HL-60 (cell line): ENCODE measurements around the gene BEND6.

Experiments used
- GABPA ChIP-seq: IDR thresholded peaks from 2 replicates; pipeline ENCODE4 v1.6.1; 2012; ENCODE audit warnings: low read depth
- POLR2AphosphoS5 ChIP-seq: IDR thresholded peaks from 2 replicates; pipeline ENCODE4 v1.6.1; 2012; ENCODE audit warnings: low read depth
- SPI1 ChIP-seq: IDR thresholded peaks from 2 replicates; pipeline ENCODE4 v1.6.1; 2012; ENCODE audit warnings: low read depth, mild to moderate bottlenecking, borderline replicate concordance
- TF ChIP-seq, protein P1 (sequence below): IDR thresholded peaks from one replicate; pipeline ENCODE4 v1.5.1; 2011; ENCODE audit warnings: low read length, control low read depth, inconsistent platforms; ENCODE audit not compliant: insufficient read depth
- TF ChIP-seq, protein P2 (sequence below): IDR thresholded peaks from 2 replicates; pipeline ENCODE4 v1.6.1; 2012; ENCODE audit warnings: low read depth; ENCODE audit not compliant: insufficient replicate concordance

DNA sequence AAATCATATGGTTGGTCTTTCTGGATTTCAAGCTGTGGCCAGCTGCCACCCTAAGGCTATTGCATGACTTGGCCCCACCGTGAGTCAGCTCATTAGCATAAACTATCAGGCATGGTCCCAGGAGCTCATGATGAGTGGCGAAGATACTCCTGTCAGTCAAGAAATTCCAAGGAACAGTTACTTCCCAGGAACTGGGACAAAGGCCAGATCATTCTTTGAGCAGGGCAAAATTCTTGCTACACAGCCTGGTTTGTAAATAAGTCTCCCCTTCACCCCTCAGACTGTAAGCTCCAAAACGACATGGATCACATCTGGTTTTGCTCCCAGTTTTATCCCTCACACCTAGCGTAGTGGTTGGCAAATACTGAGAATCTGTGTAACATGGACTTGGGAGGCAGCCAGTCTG lies 58.6 kb downstream of the BEND6 start:
- TF ChIP-seq, protein P1, sequence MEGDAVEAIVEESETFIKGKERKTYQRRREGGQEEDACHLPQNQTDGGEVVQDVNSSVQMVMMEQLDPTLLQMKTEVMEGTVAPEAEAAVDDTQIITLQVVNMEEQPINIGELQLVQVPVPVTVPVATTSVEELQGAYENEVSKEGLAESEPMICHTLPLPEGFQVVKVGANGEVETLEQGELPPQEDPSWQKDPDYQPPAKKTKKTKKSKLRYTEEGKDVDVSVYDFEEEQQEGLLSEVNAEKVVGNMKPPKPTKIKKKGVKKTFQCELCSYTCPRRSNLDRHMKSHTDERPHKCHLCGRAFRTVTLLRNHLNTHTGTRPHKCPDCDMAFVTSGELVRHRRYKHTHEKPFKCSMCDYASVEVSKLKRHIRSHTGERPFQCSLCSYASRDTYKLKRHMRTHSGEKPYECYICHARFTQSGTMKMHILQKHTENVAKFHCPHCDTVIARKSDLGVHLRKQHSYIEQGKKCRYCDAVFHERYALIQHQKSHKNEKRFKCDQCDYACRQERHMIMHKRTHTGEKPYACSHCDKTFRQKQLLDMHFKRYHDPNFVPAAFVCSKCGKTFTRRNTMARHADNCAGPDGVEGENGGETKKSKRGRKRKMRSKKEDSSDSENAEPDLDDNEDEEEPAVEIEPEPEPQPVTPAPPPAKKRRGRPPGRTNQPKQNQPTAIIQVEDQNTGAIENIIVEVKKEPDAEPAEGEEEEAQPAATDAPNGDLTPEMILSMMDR, result no peak
- no peak for TF ChIP-seq POLR2AphosphoS5
- no peak for TF ChIP-seq SPI1
- TF ChIP-seq GABPA, result no peak
- TF ChIP-seq, protein P2, sequence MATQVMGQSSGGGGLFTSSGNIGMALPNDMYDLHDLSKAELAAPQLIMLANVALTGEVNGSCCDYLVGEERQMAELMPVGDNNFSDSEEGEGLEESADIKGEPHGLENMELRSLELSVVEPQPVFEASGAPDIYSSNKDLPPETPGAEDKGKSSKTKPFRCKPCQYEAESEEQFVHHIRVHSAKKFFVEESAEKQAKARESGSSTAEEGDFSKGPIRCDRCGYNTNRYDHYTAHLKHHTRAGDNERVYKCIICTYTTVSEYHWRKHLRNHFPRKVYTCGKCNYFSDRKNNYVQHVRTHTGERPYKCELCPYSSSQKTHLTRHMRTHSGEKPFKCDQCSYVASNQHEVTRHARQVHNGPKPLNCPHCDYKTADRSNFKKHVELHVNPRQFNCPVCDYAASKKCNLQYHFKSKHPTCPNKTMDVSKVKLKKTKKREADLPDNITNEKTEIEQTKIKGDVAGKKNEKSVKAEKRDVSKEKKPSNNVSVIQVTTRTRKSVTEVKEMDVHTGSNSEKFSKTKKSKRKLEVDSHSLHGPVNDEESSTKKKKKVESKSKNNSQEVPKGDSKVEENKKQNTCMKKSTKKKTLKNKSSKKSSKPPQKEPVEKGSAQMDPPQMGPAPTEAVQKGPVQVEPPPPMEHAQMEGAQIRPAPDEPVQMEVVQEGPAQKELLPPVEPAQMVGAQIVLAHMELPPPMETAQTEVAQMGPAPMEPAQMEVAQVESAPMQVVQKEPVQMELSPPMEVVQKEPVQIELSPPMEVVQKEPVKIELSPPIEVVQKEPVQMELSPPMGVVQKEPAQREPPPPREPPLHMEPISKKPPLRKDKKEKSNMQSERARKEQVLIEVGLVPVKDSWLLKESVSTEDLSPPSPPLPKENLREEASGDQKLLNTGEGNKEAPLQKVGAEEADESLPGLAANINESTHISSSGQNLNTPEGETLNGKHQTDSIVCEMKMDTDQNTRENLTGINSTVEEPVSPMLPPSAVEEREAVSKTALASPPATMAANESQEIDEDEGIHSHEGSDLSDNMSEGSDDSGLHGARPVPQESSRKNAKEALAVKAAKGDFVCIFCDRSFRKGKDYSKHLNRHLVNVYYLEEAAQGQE, result no peak
